K562 (cell line): ENCODE results near the gene EFS. TPM values are rescaled to one million over a fixed set of nuclear protein-coding genes. Genes with fewer than 3 reads are reported as not detected.

ENCODE experiments used
- ATAC-seq: fragments of 200-7000 bp; cut with Tn5 transposase; 3 replicates; pipeline ENCODE4 v1.9.1; 2020; ENCODE audit warnings: moderate library complexity
- BruUV-seq: library from RNA; stranded (reverse); fragments of 400-500 nt; replicated peaks from 2 replicates; lab custom pipeline; 2021; lab: Mats Ljungman, UMichigan
- CTCF ChIA-PET: fragments of 300-600 bp; formaldehyde crosslinking; extraction: SDS; loops from one replicate; lab custom pipeline; 2021; ENCODE audit warnings: low intra/inter-chr PET ratio; lab: Yijun Ruan, JAX
- POLR2A ChIA-PET: fragments of 300-600, 350-650 bp; sonication (Branson Sonifier 250); formaldehyde crosslinking; extraction: SDS; loops from one replicate; lab custom pipeline; 2021; ENCODE audit warnings: antibody characterized with exemption, inconsistent platforms; lab: Yijun Ruan, JAX
- DNase-seq, 4 experiments: peaks; one replicate each; pipeline versions ENCODE4 v3.0.0 to v3.0.0-alpha.2; 2011 to 2018; ENCODE audit warnings: low spot score in 3 of 4, mixed read lengths in 3 of 4; ENCODE audit errors: extremely low read depth in 1 of 4
- FAIRE-seq: peaks from 2 replicates; lab custom pipeline; 2011; peaks lifted over from hg19 to GRCh38; lab: Jason Lieb, UNC
- H2AFZ ChIP-seq: 2 replicates; pipeline ENCODE4 v1.6.0; 2011; ENCODE audit warnings: low read depth, low read length, control low read depth, inconsistent platforms
- H3K27ac ChIP-seq: fragments of 200-600 bp; 3 replicates; pipeline ENCODE4 v1.8.0; 2011; ENCODE audit warnings: low read depth, mild to moderate bottlenecking, control low read depth, inconsistent platforms, low read length, moderate library complexity, mixed read lengths; ENCODE audit errors: extremely low read depth
- H3K27me3 ChIP-seq, 2 experiments: fragments of 300-600 bp in 1 of 2; 2 replicates in 1 of 2; 3 replicates in 1 of 2; pipeline versions ENCODE4 v1.6.0 to v1.8.0; 2011; ENCODE audit warnings: inconsistent platforms in 2 of 2, low read length in 2 of 2, mild to moderate bottlenecking in 1 of 2, mixed read lengths in 1 of 2, moderate library complexity in 1 of 2; ENCODE audit not compliant: control insufficient read depth in 2 of 2, insufficient read depth in 2 of 2
- H3K36me3 ChIP-seq: fragments of 300-600 bp; 3 replicates; pipeline ENCODE4 v1.8.0; 2011; ENCODE audit warnings: mild to moderate bottlenecking, low read length, inconsistent platforms; ENCODE audit not compliant: control insufficient read depth, insufficient read depth
- H3K4me1 ChIP-seq, 2 experiments: fragments of 200-600 bp in 1 of 2; replicated peaks in 1 of 2; 2 replicates in 1 of 2; 3 replicates in 1 of 2; pipeline versions ENCODE4 v1.5.1 to v1.8.0; 2011; ENCODE audit warnings: inconsistent platforms in 2 of 2, low read length in 2 of 2, mild to moderate bottlenecking in 1 of 2, mixed read lengths in 1 of 2, moderate library complexity in 1 of 2; ENCODE audit not compliant: control insufficient read depth in 2 of 2, insufficient read depth in 2 of 2
- H3K4me2 ChIP-seq: 2 replicates; pipeline ENCODE4 v1.6.1; 2011; ENCODE audit warnings: low read length, control low read depth, inconsistent platforms, mixed read lengths; ENCODE audit not compliant: insufficient read depth
- H3K4me3 ChIP-seq: fragments of 200-600 bp; sonication (generic), shearing (Covaris generic); 2 replicates; pipeline ENCODE4 v1.5.1; 2016; ENCODE audit warnings: control low read depth, inconsistent platforms
- H3K79me2 ChIP-seq: fragments of 200-600 bp; 3 replicates; pipeline ENCODE4 v1.8.0; 2011; ENCODE audit warnings: low read length, inconsistent platforms; ENCODE audit not compliant: control insufficient read depth, insufficient read depth
- H3K9ac ChIP-seq, 2 experiments: 2 replicates each; pipeline versions ENCODE4 v1.6.0 to v1.6.1; 2011; ENCODE audit warnings: low read depth in 2 of 2, low read length in 2 of 2, control low read depth in 1 of 2, inconsistent platforms in 1 of 2, mild to moderate bottlenecking in 1 of 2, mixed read lengths in 1 of 2; ENCODE audit not compliant: insufficient read depth in 1 of 2
- H3K9me1 ChIP-seq: one replicate; pipeline ENCODE4 v1.6.0; 2011; ENCODE audit warnings: inconsistent platforms, mild to moderate bottlenecking, low read length, moderate library complexity; ENCODE audit not compliant: control insufficient read depth, insufficient read depth
- H3K9me3 ChIP-seq: replicated peaks from 2 replicates; pipeline ENCODE4 v1.5.1; 2011; ENCODE audit warnings: low read depth, low read length, inconsistent platforms; ENCODE audit not compliant: control insufficient read depth, insufficient read depth
- H4K20me1 ChIP-seq: replicated peaks from 2 replicates; pipeline ENCODE4 v1.6.1; 2011; ENCODE audit warnings: low read length, inconsistent platforms, mixed read lengths; ENCODE audit not compliant: control insufficient read depth, insufficient read depth
- DNMT1 ChIP-seq: fragments of 450-650 bp; IDR thresholded peaks from 2 replicates; pipeline ENCODE4 v1.6.1; 2016; ENCODE audit warnings: antibody characterized with exemption, mild to moderate bottlenecking
- ETV5 ChIP-seq: sonication (generic); formaldehyde crosslinking; IDR thresholded peaks from 2 replicates; pipeline ENCODE4 v1.4.0; 2020; ENCODE audit warnings: low read depth, mild to moderate bottlenecking, missing genetic modification reagents
- PTTG1 ChIP-seq: fragments of 450-650 bp; IDR thresholded peaks from 2 replicates; pipeline ENCODE4 v1.6.1; 2016; ENCODE audit warnings: low read depth, mild to moderate bottlenecking, missing genetic modification characterization, missing compliant biosample characterization
- WGBS: fragments of 100-300 bp; shearing (Covaris generic); methylation state at CpG from one replicate; pipeline ENCODE4 v1.1.6; 2016; ENCODE audit warnings: low coverage, mixed read lengths; ENCODE audit not compliant: insufficient coverage; ENCODE audit errors: missing lambda C conversion rate; 5-methylcytosine and 5-hydroxymethylcytosine counted together
- in situ Hi-C: fragments of 300-500 bp; cut with MboI; formaldehyde crosslinking; loops from 4 replicates; pipeline ENCODE4 v1.15.0; 2018; ENCODE audit warnings: inconsistent platforms, mixed read lengths
- intact Hi-C: fragments of 100-400 bp; cut with micrococcal nuclease; formaldehyde crosslinking; loops from 2 replicates; pipeline ENCODE4 v1.14.2; 2022
- polyA plus RNA-seq, 8 experiments: library from polyadenylated mRNA; depleted of rRNA in 4 of 8; stranded (reverse) in 5 of 8; unstranded in 3 of 8; fragments of >200 nt; fragmentation: Nextera tagmentation in 2 of 8; fragmentation: Illumina TruSeq in 1 of 8; extraction: Ambion mirVana in 2 of 8; extraction: Trizol in 1 of 8; gene quantifications; 2 replicates each; pipeline versions ENCODE4 v1.2.1 to v1.2.3, GENCODE V29; 2011 to 2014; ENCODE audit warnings: inconsistent platforms in 1 of 8, missing spikeins in 1 of 8
- total RNA-seq, 7 experiments: library from RNA; depleted of rRNA in 6 of 7; stranded (reverse); fragments of >200 nt in 6 of 7; fragmentation: Illumina TruSeq in 2 of 7; extraction: Trizol in 2 of 7; gene quantifications; 2 replicates each; pipeline versions ENCODE4 v1.2.1 to v1.2.3, GENCODE V29; 2011 to 2021; ENCODE audit warnings: low replicate concordance in 1 of 7
- TF ChIP-seq, protein P1 (sequence below): fragments of 250-450 bp; sonication (Bioruptor Pico); IDR thresholded peaks from 2 replicates; pipeline ENCODE4 v1.8.0; 2021; ENCODE audit warnings: mild to moderate bottlenecking, moderate library complexity
- TF ChIP-seq, protein P2 (sequence below): fragments of 250-450 bp; sonication (Bioruptor Pico); IDR thresholded peaks from 2 replicates; pipeline ENCODE4 v1.4.0; 2020; ENCODE audit warnings: borderline replicate concordance
- TF ChIP-seq, protein P3 (sequence below), 3 experiments: IDR thresholded peaks in 2 of 3; conservative IDR thresholded peaks in 1 of 3; 2 replicates each; pipeline ENCODE4 v1.5.1; 2011 to 2012; ENCODE audit warnings: low read length in 3 of 3, mild to moderate bottlenecking in 3 of 3, control low read depth in 2 of 3, improper control_type of control experiment in 1 of 3, inconsistent platforms in 1 of 3, low read depth in 1 of 3, mixed read lengths in 1 of 3, moderate library complexity in 1 of 3; ENCODE audit not compliant: insufficient read depth in 2 of 3
- TF ChIP-seq, protein P4 (sequence below): IDR thresholded peaks from 2 replicates; pipeline ENCODE4 v1.6.1; 2011; ENCODE audit warnings: borderline replicate concordance, low read depth, mild to moderate bottlenecking, moderate library complexity, low read length; ENCODE audit not compliant: insufficient read depth, poor library complexity, severe bottlenecking

EFS gene
- total and polyA plus RNA-seq, 9 of the 15 experiments (the other 6 are each of a cell fraction or from before 2014, with no cell fraction given): 0.01 to 0.03 TPM; not detected in 7

DNA sequence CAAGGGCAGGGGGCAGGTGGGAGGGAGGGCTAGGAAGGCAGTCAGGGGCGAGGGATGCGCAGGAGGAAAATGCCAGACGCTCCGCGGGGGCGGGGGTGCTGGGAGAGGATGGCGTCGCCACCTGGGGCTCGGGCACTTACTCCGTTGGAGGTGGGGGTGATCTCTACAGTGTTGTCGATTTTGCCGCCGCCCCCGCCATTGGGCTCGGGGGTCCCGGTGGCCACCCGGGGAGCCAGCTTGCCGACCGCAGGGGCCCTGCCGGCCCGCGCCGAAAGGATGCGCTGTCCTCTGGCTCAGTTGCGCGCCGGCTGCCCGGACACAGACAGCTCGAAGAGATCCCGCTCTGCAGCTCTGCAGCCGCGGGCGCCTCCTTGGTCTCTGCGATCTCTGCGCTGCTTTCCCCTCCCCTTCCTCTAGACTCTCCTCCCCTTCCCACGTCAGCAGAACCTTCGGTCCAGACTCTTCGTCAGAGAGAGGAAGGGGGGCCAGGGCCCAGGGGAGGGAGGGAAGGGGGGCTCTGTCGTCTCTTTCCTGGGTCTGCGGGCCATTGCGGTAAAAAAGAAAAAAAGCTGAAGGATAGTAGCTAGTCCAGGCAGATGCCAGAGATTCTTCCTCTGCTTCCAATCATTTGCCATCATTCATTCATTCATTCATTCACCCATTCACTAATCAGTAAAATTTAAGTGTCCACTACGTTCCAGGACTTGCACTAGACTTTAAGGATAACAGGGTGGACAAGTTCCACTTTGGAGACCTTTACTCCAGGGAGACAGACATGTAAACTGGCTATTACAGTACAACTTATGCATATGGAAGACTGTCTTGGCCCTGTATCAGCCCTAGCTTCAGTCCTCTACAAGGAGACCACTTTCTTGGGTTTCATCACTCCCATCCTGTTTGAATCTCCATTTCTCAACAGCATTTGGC is 12.2 kb downstream of the EFS start, which contains the start of gene SLC22A17 (continued):
- TF ChIP-seq, protein P1, sequence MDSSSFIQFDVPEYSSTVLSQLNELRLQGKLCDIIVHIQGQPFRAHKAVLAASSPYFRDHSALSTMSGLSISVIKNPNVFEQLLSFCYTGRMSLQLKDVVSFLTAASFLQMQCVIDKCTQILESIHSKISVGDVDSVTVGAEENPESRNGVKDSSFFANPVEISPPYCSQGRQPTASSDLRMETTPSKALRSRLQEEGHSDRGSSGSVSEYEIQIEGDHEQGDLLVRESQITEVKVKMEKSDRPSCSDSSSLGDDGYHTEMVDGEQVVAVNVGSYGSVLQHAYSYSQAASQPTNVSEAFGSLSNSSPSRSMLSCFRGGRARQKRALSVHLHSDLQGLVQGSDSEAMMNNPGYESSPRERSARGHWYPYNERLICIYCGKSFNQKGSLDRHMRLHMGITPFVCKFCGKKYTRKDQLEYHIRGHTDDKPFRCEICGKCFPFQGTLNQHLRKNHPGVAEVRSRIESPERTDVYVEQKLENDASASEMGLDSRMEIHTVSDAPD (CRISPR knock-in tag): no peak
- TF ChIP-seq ETV5 (CRISPR knock-in tag): no peak
- TF ChIP-seq, protein P2, sequence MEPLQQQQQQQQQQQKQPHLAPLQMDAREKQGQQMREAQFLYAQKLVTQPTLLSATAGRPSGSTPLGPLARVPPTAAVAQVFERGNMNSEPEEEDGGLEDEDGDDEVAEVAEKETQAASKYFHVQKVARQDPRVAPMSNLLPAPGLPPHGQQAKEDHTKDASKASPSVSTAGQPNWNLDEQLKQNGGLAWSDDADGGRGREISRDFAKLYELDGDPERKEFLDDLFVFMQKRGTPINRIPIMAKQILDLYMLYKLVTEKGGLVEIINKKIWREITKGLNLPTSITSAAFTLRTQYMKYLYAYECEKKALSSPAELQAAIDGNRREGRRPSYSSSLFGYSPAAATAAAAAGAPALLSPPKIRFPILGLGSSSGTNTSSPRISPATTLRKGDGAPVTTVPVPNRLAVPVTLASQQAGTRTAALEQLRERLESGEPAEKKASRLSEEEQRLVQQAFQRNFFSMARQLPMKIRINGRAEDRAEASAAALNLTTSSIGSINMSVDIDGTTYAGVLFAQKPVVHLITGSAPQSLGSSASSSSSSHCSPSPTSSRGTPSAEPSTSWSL: no peak

DNA sequence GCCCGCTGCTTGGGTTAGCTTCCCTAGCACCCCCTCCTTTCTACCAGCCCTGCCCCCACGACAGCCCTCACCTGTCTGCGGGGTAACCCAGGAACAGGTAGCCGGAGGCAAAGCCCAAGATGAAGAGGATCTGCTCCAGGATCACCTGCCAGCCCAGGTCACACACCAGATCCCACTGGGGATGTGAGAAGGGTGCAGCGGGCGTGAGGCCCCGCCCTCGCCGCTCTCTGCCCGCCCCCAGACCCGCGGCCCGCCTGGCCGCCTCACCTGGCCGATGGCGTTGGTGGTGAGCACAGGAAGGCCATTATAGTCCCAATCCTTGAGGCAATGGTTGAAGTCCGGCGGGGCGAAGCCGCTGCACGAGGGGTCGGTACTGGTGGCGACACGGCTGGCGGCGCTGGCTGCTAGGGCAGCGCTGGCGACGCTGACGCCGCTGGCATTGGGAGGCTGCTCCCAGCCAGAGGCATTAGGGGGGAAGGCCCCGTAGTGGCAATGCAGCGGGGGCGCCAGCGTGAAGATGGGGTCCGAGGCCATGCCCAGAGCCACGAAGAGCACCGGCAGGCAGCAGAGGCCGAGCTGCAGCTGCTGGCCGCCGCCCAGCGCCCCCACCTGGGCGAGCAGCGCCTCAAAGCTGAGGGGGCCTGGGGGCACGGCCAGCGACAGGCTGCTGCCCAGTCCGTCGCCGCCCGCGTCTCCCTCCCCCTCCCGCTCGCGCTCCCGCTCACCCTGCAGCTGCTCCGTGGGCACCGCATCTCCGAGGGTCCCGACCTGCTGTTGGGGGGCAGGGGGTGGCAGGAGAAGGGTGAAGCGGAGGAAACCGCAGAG is 13.1 kb downstream of the EFS start:
- Histone ChIP-seq H3K27ac (no peak overlapping the region), H3K36me3 (no peaks in the 10 kb centered on the region), H3K9ac (no peak overlapping the region), H3K4me3 (no peak overlapping the region), H3K79me2 (no peaks in the 10 kb centered on the region), H3K4me2 (no peak overlapping the region), H3K9me1 (no peaks in the 10 kb centered on the region), H3K9me3 (no peaks in the 10 kb centered on the region), H2AFZ (no peak overlapping the region), H4K20me1 (no peaks in the 10 kb centered on the region; the same call in 1 of the 2 replicates), H3K4me1 (peaks cover 0 to 18% of the 10 kb centered on the region in 2 experiments; a peak in 2 of 5 replicates), H3K27me3 (peaks cover 15 to 38% of the 10 kb centered on the region in 2 experiments)
- DNase-seq (peak in 2 of 4 experiments; percentile 27 to 28), ATAC-seq (peak; percentile 61), FAIRE-seq (no peak)
- intact Hi-C loops: no loop called here
- ChIA-PET POLR2A (no interaction called here), CTCF (interaction anchor here (0.7 kb wide), 1 partner anchor 98 kb away, joined by 4 read pairs; no protein-coding TSS in a partner anchor)
- TF ChIP-seq, protein P3, sequence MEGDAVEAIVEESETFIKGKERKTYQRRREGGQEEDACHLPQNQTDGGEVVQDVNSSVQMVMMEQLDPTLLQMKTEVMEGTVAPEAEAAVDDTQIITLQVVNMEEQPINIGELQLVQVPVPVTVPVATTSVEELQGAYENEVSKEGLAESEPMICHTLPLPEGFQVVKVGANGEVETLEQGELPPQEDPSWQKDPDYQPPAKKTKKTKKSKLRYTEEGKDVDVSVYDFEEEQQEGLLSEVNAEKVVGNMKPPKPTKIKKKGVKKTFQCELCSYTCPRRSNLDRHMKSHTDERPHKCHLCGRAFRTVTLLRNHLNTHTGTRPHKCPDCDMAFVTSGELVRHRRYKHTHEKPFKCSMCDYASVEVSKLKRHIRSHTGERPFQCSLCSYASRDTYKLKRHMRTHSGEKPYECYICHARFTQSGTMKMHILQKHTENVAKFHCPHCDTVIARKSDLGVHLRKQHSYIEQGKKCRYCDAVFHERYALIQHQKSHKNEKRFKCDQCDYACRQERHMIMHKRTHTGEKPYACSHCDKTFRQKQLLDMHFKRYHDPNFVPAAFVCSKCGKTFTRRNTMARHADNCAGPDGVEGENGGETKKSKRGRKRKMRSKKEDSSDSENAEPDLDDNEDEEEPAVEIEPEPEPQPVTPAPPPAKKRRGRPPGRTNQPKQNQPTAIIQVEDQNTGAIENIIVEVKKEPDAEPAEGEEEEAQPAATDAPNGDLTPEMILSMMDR (IDR thresholded peaks at IDR 0.05 in 2 of 3, conservative IDR thresholded peaks at IDR 0.05 in 1 of 3; ENCODE audit: insufficient read depth in 2 of 3, low read depth in 1 of 3, low read length in 3 of 3): 0 out of 6 replicates have a peak, but pooled peaks of 1 of the 3 experiments have one; percentile 5
- TF ChIP-seq, protein P4, sequence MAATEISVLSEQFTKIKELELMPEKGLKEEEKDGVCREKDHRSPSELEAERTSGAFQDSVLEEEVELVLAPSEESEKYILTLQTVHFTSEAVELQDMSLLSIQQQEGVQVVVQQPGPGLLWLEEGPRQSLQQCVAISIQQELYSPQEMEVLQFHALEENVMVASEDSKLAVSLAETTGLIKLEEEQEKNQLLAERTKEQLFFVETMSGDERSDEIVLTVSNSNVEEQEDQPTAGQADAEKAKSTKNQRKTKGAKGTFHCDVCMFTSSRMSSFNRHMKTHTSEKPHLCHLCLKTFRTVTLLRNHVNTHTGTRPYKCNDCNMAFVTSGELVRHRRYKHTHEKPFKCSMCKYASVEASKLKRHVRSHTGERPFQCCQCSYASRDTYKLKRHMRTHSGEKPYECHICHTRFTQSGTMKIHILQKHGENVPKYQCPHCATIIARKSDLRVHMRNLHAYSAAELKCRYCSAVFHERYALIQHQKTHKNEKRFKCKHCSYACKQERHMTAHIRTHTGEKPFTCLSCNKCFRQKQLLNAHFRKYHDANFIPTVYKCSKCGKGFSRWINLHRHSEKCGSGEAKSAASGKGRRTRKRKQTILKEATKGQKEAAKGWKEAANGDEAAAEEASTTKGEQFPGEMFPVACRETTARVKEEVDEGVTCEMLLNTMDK: peak; percentile 15
- TF ChIP-seq DNMT1: no peak
- TF ChIP-seq PTTG1 (tag): no peak
- WGBS: 16% methylated on average over 23 of the region's 61 CpGs
- BruUV-seq: no TSS peak
- in situ Hi-C loops: no loop called here
